Ovary (tissue), 3 donors: ENCODE results near the gene TMEM222.

Experiments used
- POLR2A ChIP-seq: fragments of 450-650 bp; IDR thresholded peaks from one replicate; pipeline ENCODE4 v1.6.1; 2017; ENCODE audit warnings: antibody characterized with exemption, mild to moderate bottlenecking, moderate library complexity
- TF ChIP-seq, protein P1 (sequence below), 3 donors: fragments of 450-650 bp in 2 of 3; fragments of 200-600 bp in 1 of 3; IDR thresholded peaks; one replicate each; pipeline versions ENCODE4 v1.5.1 to v1.8.0; 2016 to 2022; ENCODE audit warnings: antibody characterized with exemption in 3 of 3, mild to moderate bottlenecking in 1 of 3
- donor health status: DM: no; HTN: no; CAD: no.

DNA sequence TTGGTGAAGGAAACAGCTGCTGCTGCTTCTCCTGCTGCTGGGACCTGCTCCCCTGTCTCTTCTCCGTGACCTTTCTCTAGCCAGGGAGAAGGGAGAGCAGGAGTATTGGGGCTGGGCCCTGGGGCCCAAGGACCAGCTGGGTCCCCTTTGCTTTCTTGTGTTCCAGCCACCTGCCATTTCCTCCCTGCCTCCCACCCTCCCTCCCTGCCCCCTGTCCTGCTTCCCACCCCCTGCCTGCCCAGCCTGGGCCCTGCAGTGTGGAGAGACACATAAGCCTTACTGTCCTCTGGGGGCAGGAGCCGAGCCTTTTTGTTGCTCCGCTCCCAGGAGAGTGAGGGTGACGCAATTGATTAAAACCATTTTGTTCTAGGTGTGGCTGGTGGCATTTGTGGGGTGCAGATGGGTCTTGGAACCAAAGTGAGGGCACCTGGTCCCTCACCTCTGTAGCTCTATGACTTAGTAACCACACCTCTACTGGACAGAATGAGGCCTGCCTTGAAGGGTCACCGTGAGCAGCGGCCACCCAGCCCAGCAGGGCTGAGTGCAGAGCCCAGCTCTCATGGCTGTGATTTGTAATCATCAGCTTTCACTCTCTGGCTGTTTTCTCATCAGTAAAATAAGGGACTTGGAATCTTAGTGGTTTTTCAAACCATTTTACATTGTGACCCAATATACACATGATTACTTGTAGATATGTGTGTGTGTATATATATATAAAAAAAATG lies 13.9 kb upstream of the TMEM222 start:
- TF ChIP-seq, protein P1, sequence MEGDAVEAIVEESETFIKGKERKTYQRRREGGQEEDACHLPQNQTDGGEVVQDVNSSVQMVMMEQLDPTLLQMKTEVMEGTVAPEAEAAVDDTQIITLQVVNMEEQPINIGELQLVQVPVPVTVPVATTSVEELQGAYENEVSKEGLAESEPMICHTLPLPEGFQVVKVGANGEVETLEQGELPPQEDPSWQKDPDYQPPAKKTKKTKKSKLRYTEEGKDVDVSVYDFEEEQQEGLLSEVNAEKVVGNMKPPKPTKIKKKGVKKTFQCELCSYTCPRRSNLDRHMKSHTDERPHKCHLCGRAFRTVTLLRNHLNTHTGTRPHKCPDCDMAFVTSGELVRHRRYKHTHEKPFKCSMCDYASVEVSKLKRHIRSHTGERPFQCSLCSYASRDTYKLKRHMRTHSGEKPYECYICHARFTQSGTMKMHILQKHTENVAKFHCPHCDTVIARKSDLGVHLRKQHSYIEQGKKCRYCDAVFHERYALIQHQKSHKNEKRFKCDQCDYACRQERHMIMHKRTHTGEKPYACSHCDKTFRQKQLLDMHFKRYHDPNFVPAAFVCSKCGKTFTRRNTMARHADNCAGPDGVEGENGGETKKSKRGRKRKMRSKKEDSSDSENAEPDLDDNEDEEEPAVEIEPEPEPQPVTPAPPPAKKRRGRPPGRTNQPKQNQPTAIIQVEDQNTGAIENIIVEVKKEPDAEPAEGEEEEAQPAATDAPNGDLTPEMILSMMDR (IDR thresholded peaks at IDR 0.05), result no peak
- TF ChIP-seq POLR2A, result no peak
